ENCODE measurements around the gene AGBL4. TPM values are rescaled to one million over a fixed set of nuclear protein-coding genes. Genes with fewer than 3 reads are reported as not detected.
"Not testable (repeated sequence)": the region's sequence is repeated elsewhere in the genome, so short reads cannot be mapped to it uniquely, and the experiment has no call there.

AGBL4 gene
- total RNA-seq, result not detected in 2 replicates
- polyA plus RNA-seq (2012), result not detected

DNA sequence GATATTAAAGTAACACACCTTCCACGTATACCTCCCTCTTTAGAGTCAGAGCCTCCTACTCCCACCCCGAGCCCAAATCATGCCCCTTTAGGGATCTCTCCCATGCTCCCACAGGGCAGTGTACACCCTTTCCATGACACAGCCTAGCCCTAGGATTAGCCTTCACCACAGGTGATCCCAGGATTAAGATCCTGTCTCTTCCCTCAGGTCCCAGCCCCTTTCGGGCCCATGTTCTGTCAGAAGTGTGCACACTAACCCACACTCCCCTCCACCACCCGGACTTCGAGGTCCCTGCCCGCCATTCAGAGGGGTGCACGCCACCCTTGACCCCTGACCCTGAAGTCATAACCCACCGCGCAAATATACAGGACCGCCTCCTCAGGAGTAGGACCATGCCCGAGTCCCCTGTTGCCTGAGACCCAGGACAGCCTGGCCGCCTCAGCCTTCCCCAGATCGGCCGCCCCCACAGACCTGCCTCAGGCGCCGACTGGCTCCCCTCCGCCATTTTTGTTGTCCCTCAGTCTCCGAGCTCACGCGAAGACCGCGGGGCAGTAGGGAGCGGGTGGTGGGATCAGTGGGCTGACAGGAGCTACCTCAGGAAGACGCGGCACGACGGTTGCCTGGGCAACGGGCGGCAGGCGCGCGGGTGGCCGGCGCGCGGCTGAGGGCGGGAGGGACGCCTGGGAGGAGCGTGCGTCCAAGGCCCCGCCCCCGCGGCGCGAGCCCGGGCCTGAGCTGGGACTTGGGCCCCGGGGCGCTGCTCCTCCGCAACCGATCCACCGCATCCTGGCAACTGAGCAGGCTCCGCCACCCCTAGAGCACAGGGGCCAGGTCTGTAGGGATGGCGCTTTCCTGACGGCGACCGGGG lies at the start of gene AGBL4:
AGBL4 (minus strand) TSS at position 663 of the 868 bp plus-strand sequence.
- DNase-seq (ENCODE audit: low read depth), result no peak

DNA sequence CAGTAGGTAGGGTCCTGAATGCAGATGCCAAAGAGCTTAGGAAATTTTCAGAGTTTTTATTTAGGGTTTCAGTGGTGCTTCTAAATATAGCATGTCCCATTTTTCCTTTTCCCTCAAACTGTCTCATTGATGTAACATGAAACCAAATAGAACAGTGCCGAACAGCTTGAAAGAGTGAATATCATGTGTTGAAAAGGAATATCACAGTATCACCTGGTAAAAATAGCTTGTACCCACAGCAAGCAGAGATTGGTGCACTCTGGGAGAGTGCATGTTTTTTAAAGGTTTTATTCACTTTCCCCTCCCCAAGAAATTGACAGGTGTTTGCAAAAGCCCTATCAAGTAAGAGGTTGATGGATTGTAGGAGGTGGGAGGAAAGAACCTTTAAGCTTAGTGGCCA lies 43.1 kb upstream of the AGBL4 start:
- DNase-seq (ENCODE audit: low read depth), result no peak

DNA sequence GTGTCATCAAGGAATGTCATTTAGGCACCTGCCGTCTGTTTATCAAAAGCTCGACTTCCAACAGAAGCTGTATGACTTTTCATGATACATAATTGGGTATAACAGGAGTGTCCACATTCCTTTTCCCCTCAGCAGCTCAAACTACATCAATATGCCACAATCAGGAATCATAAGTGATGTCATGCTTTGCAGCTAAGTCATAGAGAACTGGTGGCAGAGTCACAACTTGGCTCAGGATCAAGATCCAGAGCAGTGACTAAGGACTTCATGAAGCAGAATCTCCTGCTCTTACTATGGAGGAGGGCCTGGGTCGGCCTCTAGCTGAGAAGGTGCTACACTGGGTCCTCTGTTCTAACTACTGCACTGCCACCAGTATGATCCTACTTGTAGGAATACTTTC lies 36.5 kb upstream of the AGBL4 start:
- DNase-seq (ENCODE audit: low read depth), result no peak

DNA sequence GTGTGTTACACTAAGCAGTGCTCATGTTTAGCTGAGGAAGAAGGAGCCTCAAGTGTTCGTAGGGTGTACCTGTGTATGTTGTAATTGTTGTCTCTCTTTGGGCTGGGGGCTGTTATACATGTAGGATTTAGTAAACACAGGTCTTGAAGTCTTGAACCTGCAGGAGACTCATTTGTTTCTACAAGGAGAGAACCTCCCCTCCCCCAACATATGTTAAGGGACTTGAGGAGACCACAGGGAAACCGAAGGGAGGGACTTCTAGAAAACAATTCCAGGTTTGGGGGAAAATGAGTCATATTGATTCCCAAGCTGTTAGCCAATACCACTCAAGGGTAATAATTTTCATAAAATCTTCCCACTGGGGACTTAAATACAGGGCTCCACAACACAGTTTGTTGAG lies 25.0 kb upstream of the AGBL4 start:
- no peak for DNase-seq (ENCODE audit: low read depth)

DNA sequence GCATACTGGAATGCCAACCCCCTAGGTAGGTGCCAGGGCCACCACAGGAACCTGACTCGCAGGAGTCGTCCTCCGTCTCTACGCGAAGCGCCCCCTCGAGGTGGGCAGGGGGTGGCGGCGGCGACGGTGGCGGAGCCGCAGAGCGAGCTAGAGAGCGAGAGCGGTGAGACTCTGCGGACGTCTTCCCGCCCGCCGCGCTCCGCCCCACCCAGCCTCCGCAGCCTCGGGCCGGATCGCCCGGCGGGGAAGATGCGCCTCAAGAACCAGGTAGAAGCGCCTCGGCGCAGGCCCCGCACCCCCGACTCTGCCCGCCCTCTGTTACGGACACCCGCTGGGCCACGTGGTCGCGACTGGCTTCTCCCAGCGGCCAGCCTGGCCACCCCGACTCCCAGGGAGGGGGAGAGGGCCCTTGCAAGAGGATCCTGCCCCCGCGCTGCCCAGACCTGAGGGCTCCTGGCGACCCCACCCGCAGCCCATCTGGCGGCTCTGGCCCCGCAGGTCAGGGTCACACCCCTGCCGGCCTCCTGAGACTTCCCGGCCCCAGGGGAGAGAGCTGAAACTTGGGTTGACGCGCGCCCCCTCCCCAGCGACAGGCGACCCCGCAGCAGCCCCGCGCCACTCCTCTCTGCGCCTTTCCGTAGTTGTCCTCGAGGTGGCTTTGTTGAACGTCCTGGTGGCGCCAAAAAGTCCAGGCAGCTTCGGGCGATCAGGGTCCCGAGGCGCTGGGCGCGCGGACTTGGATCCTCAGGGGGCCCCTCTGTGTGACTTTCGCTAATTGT lies 24.4 kb upstream of the AGBL4 start:
- DNase-seq (ENCODE audit: low read depth), result no peak

DNA sequence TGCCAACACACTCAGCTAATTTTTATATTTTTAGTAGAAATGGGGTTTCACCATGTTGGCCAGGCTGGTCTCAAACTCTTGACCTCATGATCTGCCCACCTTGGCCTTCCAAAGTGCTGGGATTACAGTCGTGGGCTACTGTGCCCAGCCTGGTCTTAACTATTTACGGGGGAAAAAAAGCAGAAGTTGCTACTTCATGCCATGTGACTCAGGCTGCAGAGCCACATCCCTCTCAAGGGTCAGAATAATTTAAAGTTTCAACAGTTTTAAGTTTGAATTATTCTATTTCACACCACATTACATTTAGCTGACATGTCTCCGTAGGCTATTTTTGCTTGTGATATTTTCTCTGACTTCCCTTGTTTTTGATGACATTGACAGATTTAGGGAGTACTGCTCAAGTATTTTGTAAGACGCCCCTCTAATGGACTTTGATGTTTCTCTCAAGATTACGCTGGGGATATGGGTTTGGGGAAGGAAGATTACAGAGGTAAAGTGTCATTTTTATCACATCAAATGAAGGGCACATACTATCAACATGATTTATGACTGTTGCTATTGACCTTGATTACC lies 14.6 kb upstream of the AGBL4 start:
- no peak for DNase-seq (ENCODE audit: low read depth)

DNA sequence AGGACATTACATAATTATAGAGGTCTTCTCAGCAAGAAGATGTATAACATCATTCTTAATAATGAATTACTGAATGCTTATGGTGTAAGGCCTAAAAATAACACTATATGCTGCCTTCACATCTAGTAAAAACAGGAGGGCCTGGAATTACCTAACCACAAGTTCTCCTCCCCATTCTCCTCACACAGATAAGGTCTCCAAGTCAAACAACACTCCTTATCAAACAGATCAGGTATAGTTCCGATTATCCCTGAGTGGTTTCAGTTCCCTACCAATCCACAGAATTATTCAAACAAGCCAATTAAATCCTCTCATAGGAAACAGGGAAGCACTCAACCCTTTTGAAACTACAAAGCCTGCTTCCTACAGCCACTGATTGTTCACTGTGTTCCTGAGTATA lies 4.0 kb upstream of the AGBL4 start:
- DNase-seq (ENCODE audit: low read depth), result no peak

DNA sequence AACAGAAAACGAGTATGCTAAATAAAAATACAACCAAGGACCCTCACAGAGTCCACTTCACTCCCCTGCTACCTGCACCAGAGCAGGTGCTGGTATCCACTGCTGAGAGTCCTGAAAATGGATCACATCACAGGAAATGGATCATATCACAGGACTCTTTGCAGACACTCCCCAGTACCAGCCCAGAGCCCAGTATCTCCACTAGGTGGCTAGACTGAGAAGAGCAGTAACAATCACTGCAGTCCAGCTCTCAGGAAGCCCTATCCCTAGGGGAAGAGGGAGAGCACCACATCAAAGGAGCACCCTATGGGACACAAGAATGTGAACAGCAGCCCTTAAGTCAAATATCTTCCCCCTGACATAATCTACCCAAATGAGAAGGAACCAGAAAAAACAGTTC lies 28.0 kb downstream of the AGBL4 start:
- DNase-seq (ENCODE audit: low read depth), result no peak

DNA sequence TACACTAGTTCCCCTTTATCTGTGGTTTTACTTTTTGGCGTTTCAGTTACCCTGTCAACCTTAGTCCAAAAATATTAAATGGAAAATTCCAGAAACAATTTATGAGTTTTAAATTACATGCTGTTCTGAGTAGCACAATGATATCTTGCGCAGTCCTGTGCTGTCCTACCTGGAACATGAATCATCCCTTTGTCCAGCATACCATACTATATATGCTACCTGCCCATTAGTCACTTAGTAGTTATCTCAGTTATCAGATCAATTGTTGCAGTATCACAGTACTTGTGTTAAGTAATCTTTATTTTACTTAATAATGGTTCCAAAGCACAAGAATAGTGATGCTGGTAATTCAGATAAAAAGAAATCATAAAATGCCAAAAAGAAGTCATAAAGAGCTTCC lies 52.7 kb downstream of the AGBL4 start:
- DNase-seq (ENCODE audit: low read depth), result no peak

DNA sequence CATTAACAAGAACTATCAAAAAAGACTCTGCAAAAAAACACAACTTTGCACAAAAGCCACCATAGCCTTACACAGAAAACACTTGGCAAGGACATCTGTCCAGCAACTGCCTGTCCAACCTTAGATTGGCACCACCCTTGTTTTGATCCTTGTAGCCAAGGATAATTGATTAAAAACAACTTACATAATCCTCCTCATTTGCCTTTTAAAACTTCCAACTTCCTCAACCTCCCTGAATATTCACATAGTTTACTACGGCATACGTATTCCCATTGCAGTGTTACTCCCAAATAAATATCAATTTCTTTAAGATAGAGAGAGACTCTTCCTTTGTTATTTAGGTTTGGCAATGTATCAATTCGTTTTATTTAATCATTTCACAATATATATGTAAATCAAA lies 72.4 kb downstream of the AGBL4 start:
- DNase-seq (ENCODE audit: low read depth), result no peak

DNA sequence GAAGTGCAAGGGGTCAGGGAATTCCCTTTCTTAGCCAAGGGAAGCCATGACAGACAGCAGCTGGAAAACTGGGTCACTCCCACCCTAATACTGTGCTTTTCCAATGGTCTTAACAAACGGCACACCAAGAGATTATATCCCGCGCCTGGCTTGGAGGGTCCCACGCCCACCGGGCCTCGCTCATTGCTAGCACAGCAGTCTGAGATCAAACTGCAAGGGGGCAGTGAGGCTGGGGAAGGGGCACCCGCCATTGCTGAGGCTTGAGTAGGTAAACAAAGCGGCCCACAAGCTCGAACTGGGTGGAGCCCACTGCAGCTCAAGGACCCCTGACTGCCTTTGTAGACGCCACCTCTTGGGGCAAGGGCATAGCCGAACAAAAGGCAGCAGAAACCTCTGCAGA lies 108.5 kb downstream of the AGBL4 start:
- not testable (repeated sequence) for DNase-seq (ENCODE audit: low read depth)

DNA sequence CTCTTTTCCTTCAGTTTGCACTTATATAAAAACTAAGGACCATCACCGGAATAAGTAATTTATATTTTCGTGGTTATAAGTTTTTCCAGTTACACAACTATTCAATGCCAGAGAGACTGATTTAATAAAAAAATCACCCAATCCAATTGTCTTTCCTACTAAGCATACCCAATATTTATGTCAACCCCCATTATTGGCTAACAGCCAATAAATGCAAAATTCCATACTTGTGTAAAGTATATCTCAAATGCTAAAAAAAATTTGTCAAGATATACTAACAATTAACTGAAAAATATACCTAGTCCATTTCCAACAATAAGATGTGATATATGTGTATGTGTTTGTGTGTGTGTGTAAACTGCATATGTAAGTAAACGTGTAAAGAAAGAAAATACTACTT lies 117.4 kb downstream of the AGBL4 start:
- DNase-seq (ENCODE audit: low read depth), result no peak

DNA sequence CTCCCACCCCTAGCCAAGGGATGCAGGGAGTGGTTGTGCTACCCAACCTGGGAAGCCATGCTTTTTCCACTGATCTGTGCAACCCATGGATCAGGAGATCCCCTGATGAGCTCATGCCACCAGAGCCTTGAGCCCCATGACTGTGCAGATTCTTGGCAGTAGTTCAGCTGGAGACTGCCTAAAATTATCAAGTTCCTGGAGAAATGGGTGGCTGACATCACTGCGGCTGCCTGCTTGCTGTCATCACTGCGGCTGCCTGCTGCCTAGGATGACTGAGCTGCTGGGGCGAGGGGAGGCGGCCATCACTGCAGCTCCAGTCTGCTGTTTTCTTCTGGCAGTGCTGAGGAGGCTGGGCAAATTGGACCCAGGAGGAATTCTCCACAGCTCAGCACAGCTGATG lies 159.2 kb downstream of the AGBL4 start:
- no peak for DNase-seq (ENCODE audit: low read depth)

DNA sequence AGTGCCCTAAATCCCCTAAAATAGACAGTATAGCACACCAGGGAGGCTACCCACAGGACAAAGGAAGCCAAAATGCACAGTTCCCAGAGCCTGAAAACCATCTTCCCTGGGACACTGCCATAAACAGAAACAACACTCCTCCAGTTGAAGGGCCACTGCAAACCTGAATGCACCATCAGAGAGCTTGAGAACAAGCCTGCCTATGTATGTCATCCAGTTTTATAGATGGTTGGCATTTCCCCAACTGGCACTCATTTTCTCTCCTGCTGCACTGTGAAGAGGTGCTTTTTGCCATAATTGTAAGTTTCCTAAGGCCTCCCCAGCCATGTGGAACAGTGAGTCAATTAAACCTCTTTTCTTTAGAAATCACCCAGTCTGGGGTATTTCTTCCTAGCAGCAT lies 169.0 kb downstream of the AGBL4 start:
- DNase-seq (ENCODE audit: low read depth), result no peak

DNA sequence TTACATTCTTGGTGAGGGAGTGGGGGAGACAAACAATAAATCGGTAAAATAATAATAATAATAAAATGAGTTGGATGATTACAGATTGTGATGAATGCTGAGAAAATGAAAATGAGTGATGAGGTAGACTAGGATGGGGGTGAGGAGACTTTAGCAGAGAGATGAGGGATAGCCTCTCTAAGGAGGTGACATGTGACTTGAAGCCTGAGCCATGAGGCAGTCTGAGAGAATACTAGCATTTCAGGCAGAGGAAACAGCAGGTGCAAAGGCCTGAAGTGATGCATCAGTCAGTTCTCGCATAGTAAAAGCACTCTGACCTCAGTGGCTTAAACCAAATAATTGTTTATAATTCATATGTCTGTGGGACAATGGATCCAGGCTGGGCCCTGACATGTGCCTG lies 181.2 kb downstream of the AGBL4 start:
- DNase-seq (ENCODE audit: low read depth), result no peak

DNA sequence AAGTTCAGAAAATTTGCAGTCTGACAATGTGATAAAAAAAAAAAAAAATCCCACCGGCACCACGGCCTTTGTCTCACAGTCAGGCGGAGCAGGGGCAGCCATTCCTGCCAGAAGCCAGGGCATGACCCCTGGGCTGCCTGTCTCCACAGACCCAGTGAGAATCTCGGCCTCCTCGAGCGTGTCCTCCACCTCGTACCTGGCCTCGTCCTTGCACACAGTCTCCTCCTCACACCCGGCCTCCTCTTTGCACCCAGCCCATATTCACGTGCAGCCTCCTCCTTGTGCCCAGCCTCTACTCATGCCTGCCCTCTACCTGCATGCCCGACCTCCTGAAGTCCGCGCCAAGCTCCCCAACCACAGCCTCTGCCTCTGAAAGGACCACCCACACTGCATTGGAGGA lies 182.0 kb downstream of the AGBL4 start:
- DNase-seq (ENCODE audit: low read depth), result no peak

DNA sequence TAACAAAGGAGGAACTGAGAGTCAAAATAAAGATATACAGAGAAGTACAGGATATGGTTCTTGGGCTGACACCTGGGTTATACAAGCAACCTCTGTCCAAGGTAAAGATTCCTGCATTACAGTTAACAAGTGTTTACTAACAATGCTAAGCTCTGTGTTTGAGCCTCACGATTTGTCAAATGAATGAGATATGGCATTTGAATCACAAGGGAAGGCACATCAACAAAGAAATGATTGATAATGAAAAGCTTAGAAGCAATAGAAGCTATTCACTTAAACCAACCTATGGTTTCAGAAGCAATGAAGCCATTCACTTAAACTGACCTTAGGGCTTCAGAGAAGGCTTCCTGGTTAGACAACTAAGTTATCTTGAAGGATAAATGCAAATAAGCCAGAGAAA lies 199.5 kb downstream of the AGBL4 start:
- DNase-seq (ENCODE audit: low read depth), result no peak

DNA sequence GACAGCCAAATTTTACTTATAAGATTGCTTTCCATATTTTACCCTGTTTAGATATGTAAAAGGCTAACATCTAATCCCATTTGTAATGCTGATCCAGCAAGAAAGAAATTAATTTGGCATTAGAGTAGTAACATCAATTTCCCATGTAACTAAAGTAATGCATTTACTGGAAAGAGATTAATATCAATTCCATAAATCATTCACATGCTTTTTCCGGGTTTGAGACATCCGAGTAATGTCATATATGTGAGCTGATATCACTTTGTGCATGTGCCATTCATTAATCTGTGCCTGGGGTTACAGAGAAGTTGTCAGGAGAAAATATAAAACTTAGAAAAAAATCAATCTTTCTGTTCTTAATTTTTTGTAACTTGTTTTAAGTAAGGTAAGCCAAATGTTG lies 206.1 kb downstream of the AGBL4 start:
- no peak for DNase-seq (ENCODE audit: low read depth)

DNA sequence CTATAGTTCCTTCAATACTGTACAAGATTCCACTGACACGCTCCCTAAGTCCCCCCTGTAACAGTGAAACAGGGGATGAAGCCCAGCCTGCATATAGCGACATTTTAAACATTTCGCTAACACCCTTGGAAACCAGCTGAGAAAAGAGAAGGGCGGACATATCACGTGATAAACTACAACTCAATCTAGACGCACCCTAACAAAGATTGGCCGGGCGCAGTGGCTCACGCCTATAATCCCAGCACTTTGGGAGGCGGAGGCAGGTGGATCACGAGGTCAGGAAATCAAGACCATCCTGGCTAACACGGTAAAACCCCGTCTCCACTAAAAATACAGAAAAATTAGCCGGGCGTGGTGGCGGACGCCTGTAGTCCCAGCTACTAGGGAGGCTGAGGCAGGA lies 236.7 kb downstream of the AGBL4 start:
- DNase-seq (ENCODE audit: low read depth), result not testable (repeated sequence)

DNA sequence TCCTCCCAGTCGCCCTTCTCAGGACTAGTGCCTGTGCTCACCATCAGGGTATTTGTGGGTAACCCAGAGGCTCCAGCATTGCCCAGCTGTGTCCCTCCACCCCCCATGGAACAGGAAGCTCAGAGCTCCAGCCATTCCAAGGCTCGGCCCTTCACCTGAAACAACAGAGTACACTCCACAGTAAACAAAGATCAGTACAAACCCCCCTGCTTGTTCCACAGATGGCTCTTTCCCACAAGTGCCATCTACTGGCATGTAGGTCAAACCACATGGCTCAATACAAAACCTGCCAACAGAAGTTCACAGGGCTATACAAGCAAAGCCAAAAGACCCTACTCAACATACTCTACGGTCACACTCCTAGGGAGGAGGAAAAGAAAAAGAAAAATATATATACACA lies 258.7 kb downstream of the AGBL4 start:
- DNase-seq (ENCODE audit: low read depth), result no peak

DNA sequence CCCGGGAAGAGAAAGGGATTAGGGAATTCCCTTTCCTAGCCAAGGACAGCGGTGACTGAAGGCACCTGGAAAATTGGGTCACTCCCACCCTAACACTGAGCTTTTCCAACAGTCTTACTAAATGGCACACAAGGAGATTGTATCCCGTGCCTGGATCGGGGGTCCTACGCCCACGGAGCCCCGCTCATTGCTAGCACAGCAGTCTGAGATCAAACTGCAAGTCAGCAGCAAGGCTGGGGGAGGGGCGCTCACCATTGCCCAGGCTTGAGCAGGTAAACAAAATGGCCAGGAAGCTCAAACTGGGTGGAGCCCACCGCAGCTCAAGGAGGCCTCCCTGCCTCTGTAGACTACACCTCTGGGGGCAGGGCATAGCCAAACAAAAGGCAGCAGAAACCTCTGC lies 285.6 kb downstream of the AGBL4 start:
- DNase-seq (ENCODE audit: low read depth), result not testable (repeated sequence)

DNA sequence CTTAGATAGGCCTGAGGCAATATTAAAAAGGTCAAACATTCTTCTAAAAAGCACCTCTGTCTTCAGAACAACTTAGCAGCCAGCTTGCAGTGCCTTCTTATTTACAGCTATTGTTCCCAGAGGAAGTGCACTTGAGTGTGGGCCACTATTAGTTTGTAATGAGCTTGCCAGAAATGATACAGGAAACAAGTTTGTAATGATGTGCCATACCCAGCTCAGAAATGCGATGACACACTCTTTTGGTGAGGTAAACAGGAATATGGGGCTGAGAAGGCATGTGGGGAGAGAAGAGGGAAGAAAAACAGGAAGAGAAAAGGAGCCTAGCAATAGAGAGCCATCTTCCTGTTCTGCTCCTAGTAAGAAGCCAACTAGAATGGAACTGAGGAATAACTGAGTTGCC lies 295.4 kb downstream of the AGBL4 start:
- DNase-seq (ENCODE audit: low read depth), result no peak

All from myocyte (in vitro differentiated cells).